ENCODE data around the gene PSMB10. TPM values are rescaled to one million over a fixed set of nuclear protein-coding genes. Genes with fewer than 3 reads are reported as not detected.

Gene PSMB10
- total and polyA plus RNA-seq, 2 of the 4 experiments (the other 2 are of a cell fraction): 28.7 to 36.7 TPM

GRCh38 chr16:67967958-67968399 lies 31.3 kb upstream of the PSMB10 start:
- H3K14ac ChIP-seq (replicated peaks; ENCODE audit: low read depth, low read length): peak overlapping the region; percentile 95
- H2AK5ac ChIP-seq (ENCODE audit: low read depth, low read length): peak overlapping the region; percentile 99
- H3K9me3 ChIP-seq (ENCODE audit: control insufficient read depth, insufficient read depth, low read length): no peaks in the 10 kb centered on the region
- POLR2A ChIA-PET (ENCODE audit: unreplicated experiment): no interaction called here
- peak overlapping the region; percentile 90 to 96 for H4K8ac ChIP-seq (ENCODE audit: low read depth in 2 of 2, low read length in 2 of 2)
- H3K9me1 ChIP-seq (ENCODE audit: insufficient read depth, low read length): peaks cover 37% of the 10 kb centered on the region
- H2AK9ac ChIP-seq (replicated peaks; ENCODE audit: low read depth, low read length, poor library complexity): peak overlapping the region; percentile 100
- H2AFZ ChIP-seq (replicated peaks; ENCODE audit: low read length, poor library complexity): peak overlapping the region; percentile 90
- H4K20me1 ChIP-seq (ENCODE audit: insufficient read depth, low read length): peaks cover 47% of the 10 kb centered on the region
- peak overlapping the region; percentile 92 for H2BK5ac ChIP-seq (ENCODE audit: low read depth, low read length, poor library complexity, severe bottlenecking)
- peak overlapping the region; percentile 85 for H3K56ac ChIP-seq (ENCODE audit: extremely low read depth, insufficient read depth, low read length)
- H3K18ac ChIP-seq (ENCODE audit: low read depth, low read length): peak overlapping the region; percentile 96
- H3K4ac ChIP-seq (ENCODE audit: low read depth, low read length): peak overlapping the region; percentile 99
- peak overlapping the region; percentile 100 for H3K9ac ChIP-seq (ENCODE audit: low read depth, low read length)
- H3K27ac ChIP-seq (ENCODE audit: insufficient read depth, low read length): peak overlapping the region; percentile 99
- peak overlapping the region; percentile 93 for H3K4me2 ChIP-seq (ENCODE audit: low read depth, low read length)
- H3K27me3 ChIP-seq (ENCODE audit: control insufficient read depth, insufficient read depth, low read length): no peaks in the 10 kb centered on the region
- DNase-seq (peak; percentile 25), ATAC-seq (ENCODE audit: low read depth) (peak; percentile 48)
- peak overlapping the region; percentile 98 for H3K23ac ChIP-seq (ENCODE audit: low read depth, low read length)
- H3K36me3 ChIP-seq (ENCODE audit: control insufficient read depth, insufficient read depth, low read length): peaks cover 16% of the 10 kb centered on the region
- H4K91ac ChIP-seq (ENCODE audit: insufficient read depth, low read depth, low read length): peak overlapping the region; percentile 95
- CTCF ChIA-PET: interaction anchor here (1.4 kb wide), 1 partner anchor 23 kb away, joined by 3 read pairs; no protein-coding TSS in a partner anchor
- peak overlapping the region; percentile 100 for H3K4me3 ChIP-seq (ENCODE audit: insufficient read depth, low read depth, low read length)
- no peak overlapping the region; the same call in 1 of the 2 replicates for H2BK20ac ChIP-seq (ENCODE audit: low read depth, low read length)
- peaks cover 19 to 53% of the 10 kb centered on the region in 2 experiments for H3K79me1 ChIP-seq (ENCODE audit: low read depth in 1 of 2, low read length in 2 of 2)
- in situ Hi-C loops (cut with MboI; ENCODE audit: low sequenced_read_pairs): no loop called here
- H4K5ac ChIP-seq (ENCODE audit: low read depth, low read length): peak overlapping the region; percentile 98
- TF ChIP-seq POLR2A (IDR thresholded peaks at IDR 0.05; ENCODE audit: low read depth, low read length) (no peak; the same call in 1 of the 2 replicates), MAZ (IDR thresholded peaks at IDR 0.05; ENCODE audit: borderline replicate concordance, low read depth, low read length) (no peak), MXI1 (IDR thresholded peaks at IDR 0.05; ENCODE audit: borderline replicate concordance, low read depth, low read length) (peak; percentile 18; the same call in 1 of the 2 replicates)
- intact Hi-C loops (cut with micrococcal nuclease): loop anchor here (10.0 kb wide), 1 partner anchor 257 kb away; no protein-coding TSS in a partner anchor
- peaks cover 34% of the 10 kb centered on the region for H3K4me1 ChIP-seq (ENCODE audit: control insufficient read depth, insufficient read depth, low read length)
- BruUV-seq (replicated peaks): no TSS peak
- 0 out of 3 replicates have a peak overlapping the region, but pooled peaks have one; percentile 50 for H2BK15ac ChIP-seq (ENCODE audit: low read depth, low read length)
- WGBS, 2 experiments (ENCODE audit: extremely low coverage in 2 of 2, insufficient read length in 1 of 2): 1% methylated on average over 40 of the region's 45 CpGs; no CpG with 5 or more reads in 1 of the 2 experiments
- peak overlapping the region; percentile 81 for H2BK120ac ChIP-seq (ENCODE audit: low read depth, low read length)
- dilution Hi-C loops (cut with HindIII; ENCODE audit: low sequenced_read_pairs, unreplicated experiment): no loop called here

Data from IMR-90 (cell line).